Hepatocyte (in vitro differentiated cells): ENCODE results near the gene CCDC89.

Source experiments
- CTCF ChIP-seq: fragments of 200-600 bp; sonication (generic); IDR thresholded peaks from 2 replicates; pipeline ENCODE4 v1.5.1; 2016; ENCODE audit warnings: antibody characterized with exemption, mild to moderate bottlenecking; ENCODE audit not compliant: poor library complexity
- EZH2 ChIP-seq: fragments of 200-600 bp; sonication (generic); IDR thresholded peaks from 2 replicates; pipeline ENCODE4 v1.6.1; 2016; ENCODE audit warnings: antibody characterized with exemption, mild to moderate bottlenecking, borderline replicate concordance
- EZH2phosphoT487 ChIP-seq: fragments of 200-600 bp; sonication (generic); IDR thresholded peaks from one replicate; pipeline ENCODE4 v1.6.1; 2018; ENCODE audit warnings: antibody characterized with exemption, mild to moderate bottlenecking, low read depth, moderate library complexity; ENCODE audit not compliant: unreplicated experiment, severe bottlenecking

- TF ChIP-seq CTCF, result no peak
- TF ChIP-seq EZH2phosphoT487, result no peak
- no peak for TF ChIP-seq EZH2
Observed at GRCh38 chr11:85652786-85653447, 33.1 kb downstream of the CCDC89 start.
